ENCODE measurements around the gene PSAP.

DNA sequence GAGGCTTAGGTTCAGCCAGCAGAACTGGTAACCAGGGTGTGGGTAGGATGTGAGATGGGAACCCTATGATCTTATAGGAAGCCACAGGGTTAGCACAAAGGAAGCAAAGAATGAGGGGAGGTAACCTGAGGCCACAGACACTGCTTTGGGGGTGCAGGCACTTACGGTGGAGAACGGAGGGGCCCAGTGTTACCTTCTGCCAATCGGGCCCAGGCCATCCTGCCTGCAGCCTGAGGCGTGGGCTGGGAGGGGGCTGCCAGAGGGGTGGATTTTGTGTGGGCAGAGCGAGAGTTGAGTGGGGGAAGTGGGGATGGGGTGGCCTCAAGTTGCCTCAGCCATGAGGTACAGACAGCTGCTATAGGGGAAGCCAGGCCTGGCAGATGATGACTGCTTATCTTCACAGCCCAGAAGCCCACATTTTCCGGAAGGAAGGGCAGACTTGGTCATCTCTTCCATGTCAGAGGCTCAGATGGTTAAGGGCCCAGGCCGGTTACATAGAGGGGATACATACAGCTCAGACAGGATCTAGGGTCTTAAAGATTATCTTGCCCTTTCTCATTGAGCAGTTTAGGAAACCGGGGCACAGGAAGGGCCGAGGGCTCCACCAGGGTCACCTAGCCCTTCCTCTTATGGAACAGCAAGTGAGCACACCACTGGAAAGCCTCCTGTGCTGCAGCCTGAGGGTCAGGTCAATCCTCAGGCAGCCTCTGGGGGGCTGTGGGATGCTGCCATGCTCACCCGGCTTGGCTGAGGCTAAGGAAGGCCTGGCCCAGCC lies 53.3 kb downstream of the PSAP start:
- TF ChIP-seq, protein P1, sequence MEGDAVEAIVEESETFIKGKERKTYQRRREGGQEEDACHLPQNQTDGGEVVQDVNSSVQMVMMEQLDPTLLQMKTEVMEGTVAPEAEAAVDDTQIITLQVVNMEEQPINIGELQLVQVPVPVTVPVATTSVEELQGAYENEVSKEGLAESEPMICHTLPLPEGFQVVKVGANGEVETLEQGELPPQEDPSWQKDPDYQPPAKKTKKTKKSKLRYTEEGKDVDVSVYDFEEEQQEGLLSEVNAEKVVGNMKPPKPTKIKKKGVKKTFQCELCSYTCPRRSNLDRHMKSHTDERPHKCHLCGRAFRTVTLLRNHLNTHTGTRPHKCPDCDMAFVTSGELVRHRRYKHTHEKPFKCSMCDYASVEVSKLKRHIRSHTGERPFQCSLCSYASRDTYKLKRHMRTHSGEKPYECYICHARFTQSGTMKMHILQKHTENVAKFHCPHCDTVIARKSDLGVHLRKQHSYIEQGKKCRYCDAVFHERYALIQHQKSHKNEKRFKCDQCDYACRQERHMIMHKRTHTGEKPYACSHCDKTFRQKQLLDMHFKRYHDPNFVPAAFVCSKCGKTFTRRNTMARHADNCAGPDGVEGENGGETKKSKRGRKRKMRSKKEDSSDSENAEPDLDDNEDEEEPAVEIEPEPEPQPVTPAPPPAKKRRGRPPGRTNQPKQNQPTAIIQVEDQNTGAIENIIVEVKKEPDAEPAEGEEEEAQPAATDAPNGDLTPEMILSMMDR (IDR thresholded peaks at IDR 0.05) = no peak
- TF ChIP-seq, protein P2, sequence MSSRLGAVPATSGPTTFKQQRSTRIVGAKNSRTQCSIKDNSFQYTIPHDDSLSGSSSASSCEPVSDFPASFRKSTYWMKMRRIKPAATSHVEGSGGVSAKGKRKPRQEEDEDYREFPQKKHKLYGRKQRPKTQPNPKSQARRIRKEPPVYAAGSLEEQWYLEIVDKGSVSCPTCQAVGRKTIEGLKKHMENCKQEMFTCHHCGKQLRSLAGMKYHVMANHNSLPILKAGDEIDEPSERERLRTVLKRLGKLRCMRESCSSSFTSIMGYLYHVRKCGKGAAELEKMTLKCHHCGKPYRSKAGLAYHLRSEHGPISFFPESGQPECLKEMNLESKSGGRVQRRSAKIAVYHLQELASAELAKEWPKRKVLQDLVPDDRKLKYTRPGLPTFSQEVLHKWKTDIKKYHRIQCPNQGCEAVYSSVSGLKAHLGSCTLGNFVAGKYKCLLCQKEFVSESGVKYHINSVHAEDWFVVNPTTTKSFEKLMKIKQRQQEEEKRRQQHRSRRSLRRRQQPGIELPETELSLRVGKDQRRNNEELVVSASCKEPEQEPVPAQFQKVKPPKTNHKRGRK (CRISPR knock-in tag; IDR thresholded peaks at IDR 0.05; ENCODE audit: borderline replicate concordance) = no peak
- TF ChIP-seq ZNF423 (CRISPR knock-in tag; IDR thresholded peaks at IDR 0.05) = no peak
- TF ChIP-seq ESRRA (CRISPR knock-in tag; IDR thresholded peaks at IDR 0.05; ENCODE audit: borderline replicate concordance) = no peak
- TF ChIP-seq ETV6 (CRISPR knock-in tag; IDR thresholded peaks at IDR 0.05) = no peak
- TF ChIP-seq, protein P3, sequence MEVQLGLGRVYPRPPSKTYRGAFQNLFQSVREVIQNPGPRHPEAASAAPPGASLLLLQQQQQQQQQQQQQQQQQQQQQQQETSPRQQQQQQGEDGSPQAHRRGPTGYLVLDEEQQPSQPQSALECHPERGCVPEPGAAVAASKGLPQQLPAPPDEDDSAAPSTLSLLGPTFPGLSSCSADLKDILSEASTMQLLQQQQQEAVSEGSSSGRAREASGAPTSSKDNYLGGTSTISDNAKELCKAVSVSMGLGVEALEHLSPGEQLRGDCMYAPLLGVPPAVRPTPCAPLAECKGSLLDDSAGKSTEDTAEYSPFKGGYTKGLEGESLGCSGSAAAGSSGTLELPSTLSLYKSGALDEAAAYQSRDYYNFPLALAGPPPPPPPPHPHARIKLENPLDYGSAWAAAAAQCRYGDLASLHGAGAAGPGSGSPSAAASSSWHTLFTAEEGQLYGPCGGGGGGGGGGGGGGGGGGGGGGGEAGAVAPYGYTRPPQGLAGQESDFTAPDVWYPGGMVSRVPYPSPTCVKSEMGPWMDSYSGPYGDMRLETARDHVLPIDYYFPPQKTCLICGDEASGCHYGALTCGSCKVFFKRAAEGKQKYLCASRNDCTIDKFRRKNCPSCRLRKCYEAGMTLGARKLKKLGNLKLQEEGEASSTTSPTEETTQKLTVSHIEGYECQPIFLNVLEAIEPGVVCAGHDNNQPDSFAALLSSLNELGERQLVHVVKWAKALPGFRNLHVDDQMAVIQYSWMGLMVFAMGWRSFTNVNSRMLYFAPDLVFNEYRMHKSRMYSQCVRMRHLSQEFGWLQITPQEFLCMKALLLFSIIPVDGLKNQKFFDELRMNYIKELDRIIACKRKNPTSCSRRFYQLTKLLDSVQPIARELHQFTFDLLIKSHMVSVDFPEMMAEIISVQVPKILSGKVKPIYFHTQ (CRISPR knock-in tag; IDR thresholded peaks at IDR 0.05) = no peak
- TF ChIP-seq, protein P4, sequence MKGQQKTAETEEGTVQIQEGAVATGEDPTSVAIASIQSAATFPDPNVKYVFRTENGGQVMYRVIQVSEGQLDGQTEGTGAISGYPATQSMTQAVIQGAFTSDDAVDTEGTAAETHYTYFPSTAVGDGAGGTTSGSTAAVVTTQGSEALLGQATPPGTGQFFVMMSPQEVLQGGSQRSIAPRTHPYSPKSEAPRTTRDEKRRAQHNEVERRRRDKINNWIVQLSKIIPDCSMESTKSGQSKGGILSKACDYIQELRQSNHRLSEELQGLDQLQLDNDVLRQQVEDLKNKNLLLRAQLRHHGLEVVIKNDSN (CRISPR knock-in tag; IDR thresholded peaks at IDR 0.05) = no peak
- no peak for TF ChIP-seq SP1 (CRISPR knock-in tag; conservative IDR thresholded peaks at IDR 0.05)
- TF ChIP-seq ZBTB21 (CRISPR knock-in tag; IDR thresholded peaks at IDR 0.05; ENCODE audit: borderline replicate concordance) = no peak
- no peak for TF ChIP-seq NR2C2 (CRISPR knock-in tag; IDR thresholded peaks at IDR 0.05)
